CD4-positive, alpha-beta memory T cell (primary cell): Measurements from ENCODE around the gene FMO1. TPM values are rescaled to one million over a fixed set of nuclear protein-coding genes. Genes with fewer than 3 reads are reported as not detected.
A peak's percentile ranks its signal among the peaks of the same experiment; 100 is the strongest.
"Not testable (repeated sequence)": the region's sequence is repeated elsewhere in the genome, so short reads cannot be mapped to it uniquely, and the experiment has no call there.

Experiments
- CTCF ChIA-PET: fragments of 350-600 bp; sonication (Branson Sonifier 250); formaldehyde crosslinking; loops from one replicate; lab custom pipeline; 2021; ENCODE audit warnings: inconsistent platforms; ENCODE audit not compliant: partially characterized antibody; lab: Charles Lee
- POLR2A ChIA-PET: fragments of 350-600 bp; sonication (Branson Sonifier 250); formaldehyde crosslinking; loops from one replicate; lab custom pipeline; 2021; ENCODE audit not compliant: partially characterized antibody; lab: Charles Lee
- DNase-seq, 5 donors: peaks; one replicate each; pipeline versions ENCODE4 v3.0.0 to v3.0.0-alpha.2; 2020 to 2022; ENCODE audit warnings: mixed read lengths in 1 of 5
- H3K27ac ChIP-seq: one replicate; pipeline ENCODE4 v1.7.0; 2013; ENCODE audit warnings: low read depth, low read length
- H3K27me3 ChIP-seq: 2 replicates; pipeline ENCODE4 v1.7.0; 2013; ENCODE audit warnings: mild to moderate bottlenecking, low read length, moderate library complexity; ENCODE audit not compliant: insufficient read depth
- H3K36me3 ChIP-seq: 2 replicates; pipeline ENCODE4 v1.7.0; 2013; ENCODE audit warnings: mild to moderate bottlenecking, low read length, moderate library complexity; ENCODE audit not compliant: insufficient read depth
- H3K4me1 ChIP-seq: 2 replicates; pipeline ENCODE4 v1.7.0; 2013; ENCODE audit warnings: mild to moderate bottlenecking, low read length, moderate library complexity; ENCODE audit not compliant: insufficient read depth
- H3K4me3 ChIP-seq, 2 donors: one replicate each; pipeline ENCODE4 v1.7.0; 2013; ENCODE audit warnings: low read length in 2 of 2, mild to moderate bottlenecking in 1 of 2
- H3K9me3 ChIP-seq, 2 donors: one replicate each; pipeline ENCODE4 v1.7.0; 2013; ENCODE audit warnings: low read length in 2 of 2, control low read depth in 1 of 2; ENCODE audit not compliant: control insufficient read depth in 1 of 2
- H3K27ac Mint-ChIP-seq, 7 donors: one replicate each; pipeline ENCODE4 v1.8.0; 2020 to 2021; ENCODE audit warnings: mixed read lengths in 7 of 7, mild to moderate bottlenecking in 6 of 7, inconsistent platforms in 3 of 7, moderate library complexity in 3 of 7
- H3K27me3 Mint-ChIP-seq, 2 donors: one replicate each; pipeline ENCODE4 v1.8.0; 2020 to 2021; ENCODE audit warnings: mixed read lengths in 2 of 2
- H3K36me3 Mint-ChIP-seq, 2 donors: one replicate each; pipeline ENCODE4 v1.8.0; 2020 to 2021; ENCODE audit warnings: mixed read lengths in 2 of 2, inconsistent platforms in 1 of 2, mild to moderate bottlenecking in 1 of 2
- H3K4me1 Mint-ChIP-seq, 4 donors: one replicate each; pipeline ENCODE4 v1.8.0; 2020 to 2021; ENCODE audit warnings: mixed read lengths in 4 of 4, mild to moderate bottlenecking in 1 of 4
- H3K4me3 Mint-ChIP-seq, 8 donors: one replicate each; pipeline ENCODE4 v1.8.0; 2020 to 2021; ENCODE audit warnings: mixed read lengths in 8 of 8, mild to moderate bottlenecking in 7 of 8, moderate library complexity in 6 of 8, inconsistent platforms in 3 of 8
- H3K9me3 Mint-ChIP-seq, 8 donors: one replicate each; pipeline ENCODE4 v1.8.0; 2020 to 2021; ENCODE audit warnings: mixed read lengths in 8 of 8, mild to moderate bottlenecking in 5 of 8, inconsistent platforms in 3 of 8, moderate library complexity in 1 of 8
- intact Hi-C: fragments of 100-400 bp; cut with micrococcal nuclease; formaldehyde crosslinking; loops from one replicate; pipeline ENCODE4 v1.15.1; 2023
- polyA plus RNA-seq, 2 donors: library from polyadenylated mRNA; unstranded; fragments of 300-500 nt; fragmentation: Illumina TruSeq; gene quantifications; one replicate each; pipeline ENCODE4 v1.2.3, GENCODE V29; 2021
- total RNA-seq, 2 experiments: library from RNA; stranded (reverse); gene quantifications; one replicate each; pipeline ENCODE4 v1.2.3, GENCODE V29; 2021

Gene FMO1
- total and polyA plus RNA-seq, 4 experiments from 2014 or later = not detected

GRCh38 chr1:171221665-171222591 is 26.4 kb upstream of the FMO1 start:
- H3K27ac ChIP-seq = no peak overlapping the region
- ChIA-PET POLR2A (no interaction called here), CTCF (interaction anchor here (1.2 kb wide), 1 partner anchor 24 kb away, joined by 4 read pairs; no protein-coding TSS in a partner anchor)
- H3K27me3 Mint-ChIP-seq = peaks cover 0 to 9% of the 10 kb centered on the region in 2 donors
- H3K27me3 ChIP-seq = no peaks in the 10 kb centered on the region
- no peak for DNase-seq
- no peak overlapping the region for H3K27ac Mint-ChIP-seq
- no peaks in the 10 kb centered on the region for H3K36me3 ChIP-seq
- H3K9me3 ChIP-seq = no peaks in the 10 kb centered on the region
- H3K9me3 Mint-ChIP-seq = no peaks in the 10 kb centered on the region
- no peaks in the 10 kb centered on the region for H3K4me1 ChIP-seq
- H3K4me3 ChIP-seq = no peak overlapping the region
- no peaks in the 10 kb centered on the region for H3K4me1 Mint-ChIP-seq
- intact Hi-C loops = no loop called here
- H3K4me3 Mint-ChIP-seq = no peak overlapping the region
- H3K36me3 Mint-ChIP-seq = no peaks in the 10 kb centered on the region

DNA sequence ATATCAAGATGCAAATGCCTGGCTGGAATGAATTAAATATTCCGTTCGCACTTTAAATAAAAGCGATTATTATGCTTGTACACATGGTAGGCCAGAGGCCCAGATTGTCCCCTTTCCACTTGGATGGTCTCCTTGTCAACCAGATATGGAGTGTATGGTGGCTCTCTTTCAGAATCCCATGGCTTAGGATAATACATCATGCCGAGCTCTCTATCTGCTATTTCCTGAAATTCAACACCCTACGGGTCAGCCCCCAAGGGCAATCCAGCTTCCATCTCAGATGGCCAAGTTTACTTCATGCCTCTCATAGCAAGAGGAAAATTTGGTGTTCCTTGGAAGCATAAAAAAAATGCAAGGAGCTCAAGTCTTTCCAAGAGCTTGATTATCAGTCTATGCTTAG is 25.4 kb upstream of the FMO1 start:
- Mint-ChIP-seq H3K27me3 (peaks cover 2 to 8% of the 10 kb centered on the region in 2 donors), H3K4me1 (no peaks in the 10 kb centered on the region), H3K36me3 (no peaks in the 10 kb centered on the region), H3K9me3 (no peaks in the 10 kb centered on the region), H3K4me3 (no peak overlapping the region), H3K27ac (no peak overlapping the region)
- H3K36me3 ChIP-seq = no peaks in the 10 kb centered on the region
- H3K4me3 ChIP-seq = no peak overlapping the region
- H3K9me3 ChIP-seq = no peaks in the 10 kb centered on the region
- ChIA-PET POLR2A (no interaction called here), CTCF (interaction anchor here (1.2 kb wide), 1 partner anchor 23 kb away, joined by 4 read pairs; no protein-coding TSS in a partner anchor)
- no peaks in the 10 kb centered on the region for H3K4me1 ChIP-seq
- DNase-seq = no peak
- intact Hi-C loops = no loop called here
- H3K27me3 ChIP-seq = no peaks in the 10 kb centered on the region
- H3K27ac ChIP-seq = no peak overlapping the region

DNA sequence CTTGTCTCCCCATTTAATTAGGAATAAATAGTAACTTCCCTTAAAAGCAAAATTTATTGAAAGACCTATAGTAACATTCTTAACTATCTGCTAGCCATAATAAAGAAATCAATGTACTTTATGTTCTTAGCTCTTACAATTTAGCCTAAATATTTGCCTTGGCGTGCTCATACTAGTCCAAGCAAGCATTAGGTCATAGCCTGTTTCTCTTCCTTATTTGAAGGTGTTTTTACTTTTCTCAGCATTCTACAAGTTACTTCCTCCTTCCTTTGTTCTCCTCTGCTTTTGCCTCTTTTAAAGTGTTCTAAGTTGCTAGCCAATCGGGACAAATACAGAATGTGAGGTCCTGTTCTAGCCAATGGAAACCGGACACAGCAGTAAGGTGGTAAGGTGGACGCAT is 24.0 kb upstream of the FMO1 start:
- H3K36me3 ChIP-seq, POLR2A ChIA-PET, H3K9me3 ChIP-seq, DNase-seq, H3K36me3 Mint-ChIP-seq, H3K9me3 Mint-ChIP-seq, H3K4me3 ChIP-seq, H3K27ac ChIP-seq, H3K27me3 ChIP-seq, CTCF ChIA-PET, H3K27me3 Mint-ChIP-seq, intact Hi-C loops, H3K4me1 ChIP-seq, H3K4me3 Mint-ChIP-seq, H3K4me1 Mint-ChIP-seq, H3K27ac Mint-ChIP-seq: not testable (repeated sequence)

- POLR2A ChIA-PET = no interaction called here
- DNase-seq = peak in 2 of 5 donors; percentile 3 to 13
- CTCF ChIA-PET = interaction anchor here (0.5 to 1.1 kb wide), 6 partner anchors 8 to 270 kb away, joined by 3 to 7 read pairs (median 3); partner anchors contain the start of gene FMO4
These were observed 21.4 kb upstream of the FMO1 start for GRCh38 chr1:171226747-171227370.

DNA sequence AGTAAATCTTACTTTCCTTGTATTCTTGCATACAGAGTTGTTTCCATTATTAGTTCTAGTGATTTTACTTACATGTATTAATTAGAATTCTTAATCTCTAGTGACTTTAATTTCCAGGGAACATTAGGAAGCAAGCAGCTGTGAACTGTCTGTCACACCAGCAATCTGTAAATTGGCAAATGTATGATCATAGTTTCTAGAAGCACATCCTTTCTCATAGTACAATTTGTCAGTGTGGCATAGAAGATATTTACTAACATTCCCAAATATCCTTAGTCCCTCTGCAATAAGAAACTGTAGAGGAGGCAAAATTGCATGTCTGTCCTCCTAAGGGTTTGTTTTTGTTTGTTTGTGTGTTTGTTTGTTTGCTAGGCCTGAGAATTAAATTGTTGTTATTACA is 17.0 kb upstream of the FMO1 start:
- Mint-ChIP-seq H3K4me3 (no peak overlapping the region), H3K9me3 (peaks cover 0 to 7% (median 4%) of the 10 kb centered on the region in 8 donors), H3K4me1 (no peaks in the 10 kb centered on the region), H3K27ac (no peak overlapping the region), H3K27me3 (peaks cover 6 to 14% of the 10 kb centered on the region in 2 donors), H3K36me3 (no peaks in the 10 kb centered on the region)
- ChIA-PET POLR2A (no interaction called here), CTCF (interaction anchor here (1.0 kb wide), 1 partner anchor 82 kb away, joined by 3 read pairs; the partner anchor contains the start of gene FMO4)
- no peaks in the 10 kb centered on the region for H3K4me1 ChIP-seq
- intact Hi-C loops = no loop called here
- no peak overlapping the region for H3K4me3 ChIP-seq
- H3K27ac ChIP-seq = no peak overlapping the region
- no peaks in the 10 kb centered on the region for H3K9me3 ChIP-seq
- H3K36me3 ChIP-seq = no peaks in the 10 kb centered on the region
- H3K27me3 ChIP-seq = no peaks in the 10 kb centered on the region
- no peak for DNase-seq

More at GRCh38 chr1:171226747-171227370, 21.4 kb upstream of the FMO1 start:
- Mint-ChIP-seq H3K27me3 (peaks cover 3 to 5% of the 10 kb centered on the region in 2 donors), H3K9me3 (no peaks in the 10 kb centered on the region), H3K4me3 (no peak overlapping the region), H3K36me3 (no peaks in the 10 kb centered on the region), H3K4me1 (no peaks in the 10 kb centered on the region), H3K27ac (no peak overlapping the region)
- H3K27ac ChIP-seq = no peak overlapping the region
- H3K36me3 ChIP-seq = no peaks in the 10 kb centered on the region
- no peaks in the 10 kb centered on the region for H3K9me3 ChIP-seq
- H3K27me3 ChIP-seq = no peaks in the 10 kb centered on the region
- no peaks in the 10 kb centered on the region for H3K4me1 ChIP-seq
- no peak overlapping the region for H3K4me3 ChIP-seq
- intact Hi-C loops = loop anchor here (1.0 kb wide), 1 partner anchor 1298 kb away; no protein-coding TSS in a partner anchor

GRCh38 chr1:171233183-171233582 is 15.1 kb upstream of the FMO1 start:
- Histone ChIP-seq H3K9me3 (no peaks in the 10 kb centered on the region), H3K4me1 (no peaks in the 10 kb centered on the region), H3K4me3 (no peak overlapping the region), H3K27ac (no peak overlapping the region), H3K27me3 (no peaks in the 10 kb centered on the region), H3K36me3 (no peaks in the 10 kb centered on the region)
- DNase-seq = no peak
- no peaks in the 10 kb centered on the region for H3K36me3 Mint-ChIP-seq
- ChIA-PET CTCF (interaction anchor here (1.4 to 1.6 kb wide), 2 partner anchors 12 to 81 kb away, joined by 3 read pairs; partner anchors contain the start of gene FMO4), POLR2A (no interaction called here)
- H3K27ac Mint-ChIP-seq = no peak overlapping the region
- peaks cover 0 to 14% (median 7%) of the 10 kb centered on the region in 8 donors for H3K9me3 Mint-ChIP-seq
- peaks cover 10 to 23% of the 10 kb centered on the region in 2 donors for H3K27me3 Mint-ChIP-seq
- no peaks in the 10 kb centered on the region for H3K4me1 Mint-ChIP-seq
- no peak overlapping the region for H3K4me3 Mint-ChIP-seq
- intact Hi-C loops = no loop called here

DNA sequence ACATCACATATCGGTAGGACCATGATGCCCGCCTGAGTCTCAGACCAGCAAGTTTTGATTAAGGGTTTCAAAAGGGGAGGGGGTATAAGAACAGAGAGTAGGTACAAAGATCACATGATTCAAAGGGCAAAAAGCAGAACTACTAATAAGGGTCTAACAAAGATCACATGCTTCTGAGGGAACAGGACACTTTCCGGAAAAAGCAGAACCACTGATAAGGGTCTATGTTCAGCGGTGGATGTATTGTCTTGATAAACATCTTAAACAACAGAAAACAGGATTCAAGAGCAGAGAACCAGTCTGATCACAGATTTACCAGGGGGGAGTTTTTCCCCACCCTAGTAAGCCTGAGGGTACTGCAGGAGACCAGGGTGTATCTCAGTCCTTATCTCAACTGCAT is 12.1 kb upstream of the FMO1 start:
- H3K9me3 ChIP-seq, H3K27ac ChIP-seq, H3K36me3 Mint-ChIP-seq, intact Hi-C loops, H3K4me3 ChIP-seq, H3K4me1 Mint-ChIP-seq, H3K4me3 Mint-ChIP-seq, H3K27me3 ChIP-seq, DNase-seq, H3K36me3 ChIP-seq, POLR2A ChIA-PET, H3K27ac Mint-ChIP-seq, H3K4me1 ChIP-seq: not testable (repeated sequence)
- peaks cover 2 to 31% (median 17%) of the 10 kb centered on the region in 8 donors for H3K9me3 Mint-ChIP-seq
- peaks cover 18 to 39% of the 10 kb centered on the region in 2 donors for H3K27me3 Mint-ChIP-seq
- CTCF ChIA-PET = interaction anchor here (1.3 kb wide), 1 partner anchor 22 kb away, joined by 3 read pairs; no protein-coding TSS in a partner anchor
